ENCODE data around the gene HEATR9. TPM values are rescaled to one million over a fixed set of nuclear protein-coding genes. Genes with fewer than 3 reads are reported as not detected.
A peak's percentile ranks its signal among the peaks of the same experiment; 100 is the strongest.

Gene HEATR9
- polyA plus RNA-seq, 1 of the 3 experiments (the other 2 are of a cell fraction) = not detected

DNA sequence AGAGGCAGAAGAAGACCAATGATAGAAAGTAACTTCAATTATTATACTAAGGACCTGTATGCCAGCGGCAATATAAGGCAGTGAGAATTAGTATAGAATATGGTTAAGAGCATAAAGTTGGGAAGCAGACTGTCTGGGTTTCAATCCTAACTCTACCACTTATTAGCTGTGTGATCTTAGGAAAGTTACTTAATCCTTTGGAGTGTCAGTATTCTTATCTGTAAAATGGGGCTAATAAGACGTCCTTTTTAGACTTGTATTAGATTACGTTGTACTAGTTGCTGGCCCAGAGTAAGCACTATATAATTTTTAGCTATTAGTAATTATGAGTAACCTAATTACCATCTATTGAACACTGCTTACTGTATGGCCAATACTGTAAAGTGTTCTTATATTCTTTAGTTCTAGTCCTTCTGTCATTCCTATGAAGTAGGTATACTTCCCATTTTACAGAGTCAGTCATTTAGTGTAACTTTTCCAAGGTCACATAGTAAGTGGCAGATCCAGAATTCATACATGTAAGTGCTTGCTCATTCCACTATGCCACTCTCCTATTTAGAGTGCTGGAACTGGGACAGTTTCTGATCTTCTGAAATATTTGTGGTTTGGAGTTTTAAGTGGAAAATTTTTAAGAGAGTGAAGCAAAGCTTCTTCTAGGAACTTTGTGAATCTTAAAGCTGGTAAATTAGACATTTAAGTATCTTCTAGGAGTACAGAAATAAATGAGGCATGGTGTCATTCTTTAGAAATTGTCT lies 22.5 kb downstream of the HEATR9 start:
- DNase-seq = no peak
- Histone ChIP-seq H3K27ac (ENCODE audit: low read depth in 2 of 2, low read length in 1 of 2) (peak overlapping the region in 1 of 2 experiments; percentile 13; a peak in 1 of 4 replicates), H3K4me2 (no peak overlapping the region), H3K9me2 (no peaks in the 10 kb centered on the region), H3K4me1 (ENCODE audit: control insufficient read depth in 1 of 2, insufficient read depth in 2 of 2, low read depth in 1 of 2, low read length in 1 of 2) (no peaks in the 10 kb centered on the region), H3K79me2 (ENCODE audit: insufficient read depth) (no peaks in the 10 kb centered on the region), H3K4me3 (ENCODE audit: low read depth in 2 of 2, low read length in 1 of 2) (no peak overlapping the region), H4K20me1 (ENCODE audit: insufficient read depth) (peaks cover 8% of the 10 kb centered on the region), H3K9me3 (no peaks in the 10 kb centered on the region), H3F3A (replicated peaks; ENCODE audit: insufficient read depth) (peaks cover 24% of the 10 kb centered on the region), H3K27me3 (ENCODE audit: insufficient read depth) (no peaks in the 10 kb centered on the region), H2AFZ (ENCODE audit: low read depth) (no peak overlapping the region), H3K36me3 (replicated peaks in 1 of 2; ENCODE audit: control insufficient read depth in 1 of 2, insufficient read depth in 2 of 2, low read length in 1 of 2) (peaks cover 54 to 56% of the 10 kb centered on the region in 2 experiments), H3K9ac (no peak overlapping the region)
- POLR2A ChIA-PET = no interaction called here
- CTCF ChIA-PET = interaction anchor here (0.6 to 1.5 kb wide), 2 partner anchors 8 to 234 kb away, joined by 3 to 4 read pairs; no protein-coding TSS in a partner anchor
- TF ChIP-seq GABPA (IDR thresholded peaks at IDR 0.05; ENCODE audit: low read depth) = no peak
- no peak for TF ChIP-seq RXRA (IDR thresholded peaks at IDR 0.05; ENCODE audit: borderline replicate concordance, low read depth)
- no peak for TF ChIP-seq SIN3A (IDR thresholded peaks at IDR 0.05; ENCODE audit: borderline replicate concordance, low read depth, low read length)
- no peak for TF ChIP-seq TEAD4 (IDR thresholded peaks at IDR 0.05; ENCODE audit: borderline replicate concordance, insufficient read depth)
- TF ChIP-seq, protein P1, sequence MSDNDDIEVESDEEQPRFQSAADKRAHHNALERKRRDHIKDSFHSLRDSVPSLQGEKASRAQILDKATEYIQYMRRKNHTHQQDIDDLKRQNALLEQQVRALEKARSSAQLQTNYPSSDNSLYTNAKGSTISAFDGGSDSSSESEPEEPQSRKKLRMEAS (IDR thresholded peaks at IDR 0.05; ENCODE audit: low read depth) = no peak
- no peak for TF ChIP-seq YY1 (IDR thresholded peaks at IDR 0.05; ENCODE audit: low read depth)
- no peak for TF ChIP-seq FOXM1 (IDR thresholded peaks at IDR 0.05; ENCODE audit: low read depth)
- TF ChIP-seq EZH2phosphoT487 (IDR thresholded peaks at IDR 0.05; ENCODE audit: borderline replicate concordance, low read depth) = no peak
- TF ChIP-seq, protein P2, sequence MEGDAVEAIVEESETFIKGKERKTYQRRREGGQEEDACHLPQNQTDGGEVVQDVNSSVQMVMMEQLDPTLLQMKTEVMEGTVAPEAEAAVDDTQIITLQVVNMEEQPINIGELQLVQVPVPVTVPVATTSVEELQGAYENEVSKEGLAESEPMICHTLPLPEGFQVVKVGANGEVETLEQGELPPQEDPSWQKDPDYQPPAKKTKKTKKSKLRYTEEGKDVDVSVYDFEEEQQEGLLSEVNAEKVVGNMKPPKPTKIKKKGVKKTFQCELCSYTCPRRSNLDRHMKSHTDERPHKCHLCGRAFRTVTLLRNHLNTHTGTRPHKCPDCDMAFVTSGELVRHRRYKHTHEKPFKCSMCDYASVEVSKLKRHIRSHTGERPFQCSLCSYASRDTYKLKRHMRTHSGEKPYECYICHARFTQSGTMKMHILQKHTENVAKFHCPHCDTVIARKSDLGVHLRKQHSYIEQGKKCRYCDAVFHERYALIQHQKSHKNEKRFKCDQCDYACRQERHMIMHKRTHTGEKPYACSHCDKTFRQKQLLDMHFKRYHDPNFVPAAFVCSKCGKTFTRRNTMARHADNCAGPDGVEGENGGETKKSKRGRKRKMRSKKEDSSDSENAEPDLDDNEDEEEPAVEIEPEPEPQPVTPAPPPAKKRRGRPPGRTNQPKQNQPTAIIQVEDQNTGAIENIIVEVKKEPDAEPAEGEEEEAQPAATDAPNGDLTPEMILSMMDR (IDR thresholded peaks at IDR 0.05) = no peak
- TF ChIP-seq, protein P3, sequence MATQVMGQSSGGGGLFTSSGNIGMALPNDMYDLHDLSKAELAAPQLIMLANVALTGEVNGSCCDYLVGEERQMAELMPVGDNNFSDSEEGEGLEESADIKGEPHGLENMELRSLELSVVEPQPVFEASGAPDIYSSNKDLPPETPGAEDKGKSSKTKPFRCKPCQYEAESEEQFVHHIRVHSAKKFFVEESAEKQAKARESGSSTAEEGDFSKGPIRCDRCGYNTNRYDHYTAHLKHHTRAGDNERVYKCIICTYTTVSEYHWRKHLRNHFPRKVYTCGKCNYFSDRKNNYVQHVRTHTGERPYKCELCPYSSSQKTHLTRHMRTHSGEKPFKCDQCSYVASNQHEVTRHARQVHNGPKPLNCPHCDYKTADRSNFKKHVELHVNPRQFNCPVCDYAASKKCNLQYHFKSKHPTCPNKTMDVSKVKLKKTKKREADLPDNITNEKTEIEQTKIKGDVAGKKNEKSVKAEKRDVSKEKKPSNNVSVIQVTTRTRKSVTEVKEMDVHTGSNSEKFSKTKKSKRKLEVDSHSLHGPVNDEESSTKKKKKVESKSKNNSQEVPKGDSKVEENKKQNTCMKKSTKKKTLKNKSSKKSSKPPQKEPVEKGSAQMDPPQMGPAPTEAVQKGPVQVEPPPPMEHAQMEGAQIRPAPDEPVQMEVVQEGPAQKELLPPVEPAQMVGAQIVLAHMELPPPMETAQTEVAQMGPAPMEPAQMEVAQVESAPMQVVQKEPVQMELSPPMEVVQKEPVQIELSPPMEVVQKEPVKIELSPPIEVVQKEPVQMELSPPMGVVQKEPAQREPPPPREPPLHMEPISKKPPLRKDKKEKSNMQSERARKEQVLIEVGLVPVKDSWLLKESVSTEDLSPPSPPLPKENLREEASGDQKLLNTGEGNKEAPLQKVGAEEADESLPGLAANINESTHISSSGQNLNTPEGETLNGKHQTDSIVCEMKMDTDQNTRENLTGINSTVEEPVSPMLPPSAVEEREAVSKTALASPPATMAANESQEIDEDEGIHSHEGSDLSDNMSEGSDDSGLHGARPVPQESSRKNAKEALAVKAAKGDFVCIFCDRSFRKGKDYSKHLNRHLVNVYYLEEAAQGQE (IDR thresholded peaks at IDR 0.05; ENCODE audit: low read depth, low read length) = no peak
- TF ChIP-seq FOXJ3 (CRISPR knock-in tag; IDR thresholded peaks at IDR 0.05) = no peak
- TF ChIP-seq TAF1 (IDR thresholded peaks at IDR 0.05; ENCODE audit: borderline replicate concordance, low read depth, low read length) = no peak
- no peak for TF ChIP-seq CHD2 (IDR thresholded peaks at IDR 0.05; ENCODE audit: low read length, partially characterized antibody)
- TF ChIP-seq RCOR1 (IDR thresholded peaks at IDR 0.05; ENCODE audit: low read length) = no peak
- 97% methylated on average over 3 of the region's 3 CpGs for WGBS (ENCODE audit: low lambda C conversion rate)
